Type B pancreatic cell (in vitro differentiated cells): ENCODE results near the gene TPM1. TPM values are rescaled to one million over a fixed set of nuclear protein-coding genes. Genes with fewer than 3 reads are reported as not detected.

Source experiments
- DNase-seq: peaks from one replicate; pipeline ENCODE4 v3.0.0; 2021; ENCODE audit warnings: mixed read lengths; ENCODE audit not compliant: unreplicated experiment; ENCODE audit errors: extremely low spot score
- H3K27ac Mint-ChIP-seq: 2 replicates; pipeline ENCODE4 v1.8.0; 2021; ENCODE audit warnings: mild to moderate bottlenecking, mixed read lengths
- H3K27me3 Mint-ChIP-seq: 2 replicates; pipeline ENCODE4 v1.8.0; 2021; ENCODE audit warnings: mixed read lengths
- H3K36me3 Mint-ChIP-seq: 2 replicates; pipeline ENCODE4 v1.8.0; 2021; ENCODE audit warnings: mixed read lengths
- H3K4me1 Mint-ChIP-seq: one replicate; pipeline ENCODE4 v1.8.0; 2021; ENCODE audit warnings: mixed read lengths; ENCODE audit not compliant: unreplicated experiment
- H3K4me3 Mint-ChIP-seq: 2 replicates; pipeline ENCODE4 v1.8.0; 2021; ENCODE audit warnings: mild to moderate bottlenecking, mixed read lengths
- H3K9me3 Mint-ChIP-seq: 2 replicates; pipeline ENCODE4 v1.8.0; 2021; ENCODE audit warnings: mixed read lengths
- CTCF ChIP-seq: fragments of 200-600 bp; sonication (generic); conservative IDR thresholded peaks from 2 replicates; pipeline ENCODE4 v1.5.0; 2021; ENCODE audit warnings: antibody characterized with exemption, mild to moderate bottlenecking
- total RNA-seq: library from RNA; stranded (reverse); gene quantifications from 2 replicates; pipeline ENCODE4 v1.2.1, GENCODE V29; 2021; ENCODE audit warnings: low replicate concordance

Gene TPM1
- total RNA-seq, 1 donor from 2014 or later = 447 TPM

GRCh38 chr15:63041402-63041973, 1.1 kb upstream of the TPM1 start:
- DNase-seq = no peak
- Mint-ChIP-seq H3K4me3 (peak overlapping the region; percentile 99), H3K27me3 (no peaks in the 10 kb centered on the region), H3K9me3 (no peaks in the 10 kb centered on the region), H3K4me1 (peaks cover 52% of the 10 kb centered on the region), H3K27ac (peak overlapping the region; percentile 88), H3K36me3 (peaks cover 18% of the 10 kb centered on the region)
- no peak for TF ChIP-seq CTCF

- H3K9me3 Mint-ChIP-seq = no peaks in the 10 kb centered on the region
- DNase-seq = no peak
- H3K27me3 Mint-ChIP-seq = no peaks in the 10 kb centered on the region
- TF ChIP-seq CTCF = no peak
- H3K4me3 Mint-ChIP-seq = peak overlapping the region; percentile 99
- peaks cover 60% of the 10 kb centered on the region for H3K4me1 Mint-ChIP-seq
- peaks cover 18% of the 10 kb centered on the region for H3K36me3 Mint-ChIP-seq
- peak overlapping the region; percentile 91 for H3K27ac Mint-ChIP-seq
These were observed 359 bp downstream of the TPM1 start for GRCh38 chr15:63042877-63043334.

GRCh38 chr15:63043335-63044076, 959 bp downstream of the TPM1 start:
- peaks cover 55% of the 10 kb centered on the region for H3K4me1 Mint-ChIP-seq
- no peak for TF ChIP-seq CTCF
- peak overlapping the region; percentile 92 for H3K27ac Mint-ChIP-seq
- H3K36me3 Mint-ChIP-seq = peaks cover 18% of the 10 kb centered on the region
- DNase-seq = no peak
- H3K4me3 Mint-ChIP-seq = peak overlapping the region; percentile 99
- H3K9me3 Mint-ChIP-seq = no peaks in the 10 kb centered on the region
- no peaks in the 10 kb centered on the region for H3K27me3 Mint-ChIP-seq

- Mint-ChIP-seq H3K4me3 (peak overlapping the region; percentile 99), H3K9me3 (no peaks in the 10 kb centered on the region), H3K36me3 (peaks cover 23% of the 10 kb centered on the region), H3K27me3 (no peaks in the 10 kb centered on the region), H3K27ac (peak overlapping the region; percentile 92), H3K4me1 (peaks cover 53% of the 10 kb centered on the region)
- no peak for TF ChIP-seq CTCF
- no peak for DNase-seq
These were observed 1.6 kb downstream of the TPM1 start for GRCh38 chr15:63044077-63044644.

- no peak for DNase-seq
- Mint-ChIP-seq H3K27me3 (no peaks in the 10 kb centered on the region), H3K27ac (peak overlapping the region; percentile 92)
These were observed 2.3 kb downstream of the TPM1 start for GRCh38 chr15:63044645-63045464.

More at GRCh38 chr15:63044645-63045464, 2.3 kb downstream of the TPM1 start:
- Mint-ChIP-seq H3K4me1 (peaks cover 58% of the 10 kb centered on the region), H3K9me3 (no peaks in the 10 kb centered on the region), H3K4me3 (peak overlapping the region; percentile 99), H3K36me3 (peaks cover 27% of the 10 kb centered on the region)
- TF ChIP-seq CTCF = no peak
